Measurements from ENCODE around the gene ZDHHC8.
A peak's percentile ranks its signal among the peaks of the same experiment; 100 is the strongest.

ZDHHC8 gene

DNA sequence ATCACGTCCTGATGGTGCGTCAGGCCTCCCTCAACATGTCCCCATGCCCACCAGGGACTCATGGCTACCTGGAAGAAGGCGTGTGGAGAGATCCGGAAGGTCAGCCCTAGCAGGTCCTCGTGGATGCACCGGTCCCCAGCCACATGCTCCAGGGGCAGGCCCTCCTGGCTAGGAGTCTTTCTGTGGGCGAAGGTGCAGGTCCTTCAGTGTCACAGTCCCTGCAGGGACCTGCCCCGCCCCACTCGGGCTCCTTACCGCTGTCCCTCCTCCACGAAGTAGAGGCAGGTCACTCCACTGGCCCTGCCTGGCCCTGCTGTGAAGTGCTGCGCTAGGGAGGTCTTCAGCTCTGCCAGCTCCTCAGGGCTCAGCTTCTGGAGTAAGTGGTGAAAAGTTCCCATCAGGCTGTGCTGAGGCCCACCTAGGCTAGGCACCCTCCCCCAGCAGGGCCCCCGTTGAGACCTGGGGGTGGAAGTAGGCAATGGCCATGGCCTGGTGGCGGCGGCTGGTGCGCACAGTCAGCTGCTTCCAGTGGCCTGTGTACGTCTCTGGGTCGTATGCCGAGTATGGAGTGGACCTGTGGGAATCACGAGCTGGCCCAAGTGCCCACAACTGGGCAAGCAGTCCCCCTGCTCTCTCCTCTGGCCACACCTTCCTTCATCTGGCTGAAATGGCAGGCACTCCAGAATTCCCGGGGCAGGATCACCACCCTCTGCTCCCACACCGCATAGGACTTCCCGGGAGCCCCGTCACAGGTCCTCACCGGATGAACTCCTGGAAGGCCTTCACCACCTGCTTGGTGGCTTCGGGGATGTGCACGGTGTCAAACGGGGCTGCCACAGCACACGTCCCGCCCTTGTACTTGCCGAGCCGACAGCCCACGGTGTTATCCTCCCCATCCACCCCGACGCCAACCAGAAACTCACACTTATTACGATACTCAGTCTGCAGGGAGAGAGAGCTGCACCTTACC, 16.8 kb upstream of the ZDHHC8 start:
- DNase-seq, result no peak

DNA sequence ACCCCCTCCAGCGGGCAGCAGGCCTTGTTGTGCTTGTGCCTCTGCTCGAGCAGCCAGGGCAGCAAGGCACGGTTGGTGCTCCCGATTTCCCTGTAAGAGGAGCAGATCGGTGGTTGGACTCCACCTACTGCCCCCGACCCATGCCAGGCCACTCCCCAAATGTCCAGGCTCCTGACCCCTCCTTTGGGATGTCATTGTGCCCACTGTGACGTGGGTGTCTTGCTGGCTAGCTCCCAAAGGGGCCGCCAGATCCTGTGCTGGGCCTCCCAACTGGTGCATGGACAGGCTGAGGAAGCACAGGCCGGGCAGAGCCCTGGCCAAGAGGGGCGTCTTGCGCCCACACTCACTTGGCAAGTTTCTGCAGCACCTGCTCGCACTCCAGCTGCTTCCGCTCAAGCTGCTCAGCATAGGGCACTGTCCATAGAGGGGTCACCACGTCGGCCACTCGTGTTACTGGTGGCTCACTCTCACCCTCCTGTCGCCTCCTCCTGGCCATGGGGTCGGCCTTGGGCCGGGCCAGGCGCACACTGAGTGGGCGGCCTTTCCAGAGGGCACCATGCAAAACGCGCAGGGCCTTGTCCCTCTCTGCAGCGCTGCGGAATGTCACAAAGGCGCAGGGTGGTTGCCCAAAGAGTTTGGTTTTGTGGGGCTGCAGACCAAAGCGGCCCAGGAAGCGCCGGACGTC, 15.8 kb upstream of the ZDHHC8 start, which contains the start of gene RANBP1:
Gene RANBP1 (plus strand): TSS at position 414 of the 685 bp plus-strand sequence. CDS start 81 bp downstream, at position 495.
- no peak for DNase-seq

GRCh38 chr22:20116376-20116950, 15.1 kb upstream of the ZDHHC8 start:
- peak; percentile 78 for DNase-seq

GRCh38 chr22:20116951-20117632, 14.5 kb upstream of the ZDHHC8 start, which contains the start of gene TRMT2A:
Gene TRMT2A (minus strand): TSS chr22:20117226. CDS start chr22:20116906, 320 bp downstream.
- peak; percentile 100 for DNase-seq

- DNase-seq, result peak; percentile 68
Observed at GRCh38 chr22:20117633-20118299, 13.8 kb upstream of the ZDHHC8 start.

GRCh38 chr22:20118300-20119020, 13.1 kb upstream of the ZDHHC8 start:
- DNase-seq, result no peak

GRCh38 chr22:20121856-20122415, 9.7 kb upstream of the ZDHHC8 start:
- no peak for DNase-seq

GRCh38 chr22:20123366-20124082, 8.1 kb upstream of the ZDHHC8 start:
- no peak for DNase-seq

DNA sequence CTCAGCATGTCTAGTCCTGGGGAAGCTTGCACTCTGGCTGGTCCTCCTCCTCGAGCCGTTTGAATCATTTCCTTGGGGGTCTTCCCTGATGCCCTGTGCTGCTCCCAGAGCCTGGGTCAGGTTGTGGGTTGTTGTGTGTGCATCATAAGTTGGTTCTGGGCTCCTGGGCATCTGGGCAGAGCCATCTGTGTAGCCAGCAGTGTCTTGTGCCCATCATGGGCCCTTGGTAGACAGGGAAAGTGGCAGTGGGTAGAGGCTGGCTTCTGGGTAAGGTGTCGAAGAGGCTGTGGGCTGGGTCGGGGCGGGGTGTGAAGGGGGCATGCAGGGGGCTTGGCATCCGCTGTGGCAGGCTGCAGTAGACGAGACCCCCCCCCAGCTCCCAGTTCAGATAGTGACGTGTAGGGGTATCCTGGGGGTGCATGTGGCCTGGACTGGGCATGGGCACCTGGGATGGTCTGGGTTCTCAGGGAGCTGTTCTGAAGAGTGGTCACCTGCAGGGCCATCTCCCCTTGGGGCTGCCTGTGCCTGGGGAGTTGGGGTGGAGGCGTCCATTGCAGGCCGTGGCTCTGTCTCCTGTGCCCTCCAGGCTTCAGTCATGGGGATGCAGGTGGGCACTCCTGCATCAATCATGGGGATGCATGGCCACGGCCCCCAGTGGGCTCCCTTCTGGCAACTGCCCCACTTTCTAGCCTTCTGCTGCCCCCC, 7.4 kb upstream of the ZDHHC8 start:
- no peak for DNase-seq

DNA sequence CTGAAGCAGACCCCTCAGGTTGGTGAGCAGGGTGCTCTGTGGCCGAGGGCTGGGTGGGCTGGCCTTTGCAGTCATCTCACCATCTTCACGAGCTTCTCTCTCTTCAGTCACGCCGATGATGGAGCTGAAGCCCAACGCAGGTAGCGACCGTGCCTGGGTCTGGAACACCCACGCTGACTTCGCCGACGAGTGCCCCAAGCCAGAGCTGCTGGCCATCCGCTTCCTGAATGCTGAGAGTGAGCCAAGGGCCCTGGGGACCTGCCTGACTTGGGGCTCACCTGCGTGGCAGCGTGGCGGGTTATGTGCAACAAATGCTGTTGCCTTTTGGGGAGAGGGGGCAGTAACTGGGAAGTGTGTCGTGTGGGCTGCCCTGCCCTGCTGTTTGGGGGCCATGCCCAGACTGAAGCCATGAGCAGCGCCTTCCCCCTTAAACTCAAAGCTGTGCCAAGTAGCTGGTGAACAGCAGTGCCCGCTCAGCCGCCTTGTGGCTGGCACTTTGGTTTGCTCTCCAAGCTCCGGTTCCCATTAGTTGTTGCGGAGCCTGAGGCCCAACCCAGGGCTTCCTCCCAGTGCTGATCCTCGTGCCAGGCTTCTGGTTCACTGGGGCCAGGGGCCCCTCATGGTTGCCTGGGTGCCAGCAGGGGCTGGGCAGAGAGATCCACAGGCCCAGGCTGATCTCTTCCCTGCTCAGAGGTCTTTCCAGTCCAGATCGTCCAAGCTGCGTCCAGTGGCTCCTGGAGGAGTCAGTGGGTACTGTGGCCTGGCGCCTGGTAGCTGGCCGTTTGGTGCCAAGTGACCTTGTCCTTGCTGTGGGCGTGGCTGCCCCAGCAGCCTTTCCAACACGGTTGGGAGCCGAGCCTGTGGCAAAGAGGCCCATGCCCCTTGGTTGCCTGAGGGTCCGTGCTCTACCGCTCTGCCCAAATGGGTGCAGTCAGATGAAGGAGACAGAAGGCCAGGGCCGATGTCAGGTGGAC, 6.1 kb upstream of the ZDHHC8 start:
- DNase-seq, result no peak

- no peak for DNase-seq
Observed at GRCh38 chr22:20126284-20127029, 5.1 kb upstream of the ZDHHC8 start.

DNA sequence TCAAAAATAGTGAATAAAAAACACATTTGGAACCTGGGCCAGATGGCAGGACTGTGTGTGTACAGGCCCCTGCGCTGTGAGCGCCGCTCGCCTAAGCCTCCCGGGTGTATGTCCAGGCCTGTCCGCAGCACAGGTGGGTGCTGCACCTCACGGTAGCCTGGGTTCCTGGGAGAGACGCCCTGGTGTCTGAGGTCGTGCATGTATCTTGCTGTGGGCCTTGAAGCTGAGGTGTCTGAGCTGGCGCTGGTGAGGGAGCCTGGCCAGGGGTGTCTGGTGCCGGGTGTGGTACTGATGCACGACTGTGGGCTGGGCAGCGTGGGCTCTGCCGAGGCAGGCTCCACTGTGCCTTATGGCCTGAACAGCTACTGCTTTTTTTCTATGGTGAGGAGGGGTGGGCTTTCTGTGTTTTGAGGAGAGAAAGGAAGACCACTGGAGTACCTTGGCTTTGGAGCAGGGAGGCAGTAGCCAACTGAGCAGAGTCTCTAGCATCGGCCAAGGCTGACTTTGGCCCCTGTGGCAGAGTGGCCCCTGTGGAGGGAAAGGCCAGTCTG, 4.2 kb upstream of the ZDHHC8 start:
- DNase-seq, result no peak

DNA sequence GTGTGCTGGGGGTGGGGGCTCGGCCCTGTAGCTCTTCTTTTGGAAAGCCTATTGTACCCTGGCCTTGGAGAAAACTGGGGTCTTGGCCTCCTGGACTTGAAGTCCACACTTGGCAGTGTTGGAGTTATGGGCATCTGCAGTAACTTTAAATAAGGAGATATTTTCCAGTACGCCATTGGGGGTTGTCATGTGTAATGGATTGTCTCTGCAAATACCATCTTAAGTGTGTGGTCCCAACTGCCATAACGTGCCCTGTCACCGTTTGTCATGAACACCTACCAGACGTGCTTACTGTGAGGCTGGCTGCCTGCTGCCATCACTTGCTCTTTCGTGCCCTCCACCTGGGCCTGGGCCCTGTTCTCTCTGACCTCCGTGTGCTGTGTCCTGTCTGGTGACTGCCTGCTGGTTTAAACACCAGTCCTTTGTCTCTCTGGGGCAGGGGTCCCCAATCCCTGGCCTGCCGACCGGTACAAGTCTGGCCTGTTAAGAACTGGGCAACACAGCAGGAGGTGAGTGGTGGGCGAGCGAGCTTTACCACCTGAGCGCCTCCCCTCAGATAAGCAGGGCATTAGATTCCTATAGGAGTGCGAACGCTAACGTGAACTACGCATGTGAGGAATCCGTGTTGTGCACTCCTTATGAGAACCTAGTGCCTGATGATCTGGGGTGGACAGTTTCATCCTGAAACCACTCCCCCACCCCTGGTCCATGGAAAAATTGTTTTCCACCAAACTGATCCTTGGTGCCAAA, 3.6 kb upstream of the ZDHHC8 start:
- DNase-seq, result no peak

- no peak for DNase-seq
Observed at GRCh38 chr22:20128619-20128901, 3.0 kb upstream of the ZDHHC8 start.

DNA sequence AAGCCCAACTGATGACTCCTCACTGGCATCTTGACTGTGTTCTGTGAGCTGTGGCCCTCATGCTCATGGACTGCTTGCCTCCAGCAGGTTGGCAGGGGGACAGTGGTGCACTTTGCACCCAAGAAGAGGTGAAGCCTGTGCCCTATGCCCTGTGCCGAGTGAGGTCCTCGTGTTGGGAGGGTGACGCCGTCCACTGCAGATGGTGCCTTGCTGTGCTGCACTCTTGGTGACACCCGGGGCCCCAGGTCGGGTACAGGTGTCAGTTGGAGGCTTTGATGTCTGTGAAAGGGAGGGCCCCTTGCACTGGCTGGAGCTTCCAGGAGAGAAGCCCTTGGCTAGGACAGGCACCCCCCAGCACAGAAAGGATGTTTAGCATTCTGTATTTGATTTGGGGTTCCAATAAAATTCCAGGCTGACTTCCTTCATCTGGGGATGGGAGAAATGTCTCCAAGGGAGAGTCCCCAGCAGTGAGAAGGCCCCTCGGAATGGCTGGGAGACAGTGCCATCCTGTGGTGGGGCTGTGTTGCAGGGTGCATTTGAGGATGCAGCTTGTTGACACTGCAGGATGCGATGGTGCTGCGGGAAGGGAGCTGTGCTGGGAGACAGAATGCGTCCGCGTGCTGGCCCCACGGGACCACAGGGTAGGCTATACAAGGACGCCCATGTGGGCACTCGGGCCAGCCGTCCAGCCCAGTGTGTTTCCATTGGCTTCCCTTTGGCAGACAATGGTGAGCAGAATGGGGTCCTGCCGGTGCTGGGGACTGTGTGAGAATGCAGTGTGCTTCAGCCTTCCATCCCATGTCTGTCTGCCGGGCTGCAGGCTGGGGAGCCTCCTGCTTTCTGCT, 2.5 kb upstream of the ZDHHC8 start:
- peak; percentile 70 for DNase-seq

DNA sequence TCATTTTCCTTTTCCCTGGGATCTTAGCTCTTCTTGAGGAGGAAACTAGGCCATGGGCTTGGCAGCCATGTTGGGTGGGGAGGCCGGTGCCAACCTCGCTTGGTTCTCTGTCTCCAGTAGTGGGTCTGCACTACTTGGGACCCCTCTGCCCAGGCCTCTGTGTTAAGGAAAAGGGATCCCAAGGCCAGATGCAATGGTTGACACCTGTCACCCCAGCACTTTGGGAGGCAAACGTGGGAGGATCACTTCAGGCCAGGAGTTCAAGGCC, 1.9 kb upstream of the ZDHHC8 start:
- DNase-seq, result no peak
